ENCODE measurements around the gene GRAMD1B. TPM values are rescaled to one million over a fixed set of nuclear protein-coding genes. Genes with fewer than 3 reads are reported as not detected.
"Not testable (repeated sequence)": the region's sequence is repeated elsewhere in the genome, so short reads cannot be mapped to it uniquely, and the experiment has no call there.

GRAMD1B gene
- total and polyA plus RNA-seq, 12 donors: 7.3 to 41.0 (median 21.0) TPM

GRCh38 chr11:123507043-123507442 is 77.0 kb downstream of the GRAMD1B start:
- intact Hi-C loops (cut with DNase I): no loop called here
- TF ChIP-seq CTCF (IDR thresholded peaks at IDR 0.05): no peak
- WGBS, 2 donors: 89% methylated on average over 1 of the region's 1 CpG
- H3K9me3 ChIP-seq: no peaks in the 10 kb centered on the region
- no peak for ATAC-seq
- H3K4me3 ChIP-seq: no peak overlapping the region
- no peak for DNase-seq
- H3K4me1 ChIP-seq: peaks cover 0 to 18% (median 6%) of the 10 kb centered on the region in 9 donors
- no peak overlapping the region for H3K27ac ChIP-seq
- H3K36me3 ChIP-seq: no peaks in the 10 kb centered on the region
- no peaks in the 10 kb centered on the region for H3K27me3 ChIP-seq

DNA sequence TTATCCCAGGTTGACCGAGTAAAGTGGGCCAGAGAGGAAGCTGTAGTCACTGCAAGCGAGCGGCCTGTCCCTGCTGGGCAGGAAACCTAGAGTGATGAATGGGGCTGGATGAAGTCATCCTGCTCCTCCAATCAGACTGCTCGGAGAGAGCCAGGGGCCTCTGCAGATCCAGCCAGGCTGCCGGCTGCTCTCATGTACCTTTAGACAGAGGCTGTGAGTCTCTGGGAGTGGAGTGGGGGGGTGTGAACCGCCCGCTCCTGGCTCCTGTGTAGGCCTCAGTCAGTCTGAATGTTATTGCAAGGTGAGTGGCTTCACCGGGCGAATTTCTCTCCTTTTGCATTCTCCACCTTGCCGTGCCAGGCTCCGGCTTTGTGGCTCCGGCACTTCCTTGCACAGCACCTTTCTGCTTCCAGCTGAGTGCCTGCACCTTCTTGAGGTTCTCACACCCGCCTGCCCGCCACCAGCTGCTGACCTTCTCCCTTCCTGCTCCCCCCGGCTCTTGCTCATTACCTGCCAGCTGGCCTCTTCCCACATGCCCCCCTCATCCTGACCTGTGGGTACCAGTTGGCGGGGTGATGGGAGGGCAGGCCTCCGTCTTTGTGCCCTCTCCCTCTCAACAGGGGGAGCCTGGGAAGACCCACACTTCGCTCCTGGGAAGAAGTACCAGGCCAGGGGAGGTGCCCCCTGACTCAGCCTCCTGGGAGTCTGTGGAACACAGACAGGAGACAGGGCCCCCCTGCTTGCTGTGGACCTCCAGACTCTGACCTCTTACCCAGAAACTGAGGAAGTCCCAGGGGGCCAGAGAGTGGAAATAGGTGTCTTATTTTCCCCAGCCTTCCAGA is 79.9 kb downstream of the GRAMD1B start:
- TF ChIP-seq CTCF (IDR thresholded peaks at IDR 0.05): no peak
- H3K9me3 ChIP-seq: no peaks in the 10 kb centered on the region
- no peak for DNase-seq
- intact Hi-C loops (cut with DNase I): loop anchor here in 7 of 10 donors (2.0 to 10.0 kb wide), 4 partner anchors 47 to 195 kb away; no protein-coding TSS in a partner anchor
- 66 to 72% methylated on average over 18 of the region's 18 CpGs for WGBS, 2 donors
- H3K4me1 ChIP-seq: peaks cover 0 to 7% (median 0%) of the 10 kb centered on the region in 9 donors
- no peak overlapping the region for H3K4me3 ChIP-seq
- H3K27me3 ChIP-seq: no peaks in the 10 kb centered on the region
- ATAC-seq: peak in 4 of 8 donors; percentile 9 to 29 (median 21)
- no peaks in the 10 kb centered on the region for H3K36me3 ChIP-seq
- no peak overlapping the region for H3K27ac ChIP-seq

DNA sequence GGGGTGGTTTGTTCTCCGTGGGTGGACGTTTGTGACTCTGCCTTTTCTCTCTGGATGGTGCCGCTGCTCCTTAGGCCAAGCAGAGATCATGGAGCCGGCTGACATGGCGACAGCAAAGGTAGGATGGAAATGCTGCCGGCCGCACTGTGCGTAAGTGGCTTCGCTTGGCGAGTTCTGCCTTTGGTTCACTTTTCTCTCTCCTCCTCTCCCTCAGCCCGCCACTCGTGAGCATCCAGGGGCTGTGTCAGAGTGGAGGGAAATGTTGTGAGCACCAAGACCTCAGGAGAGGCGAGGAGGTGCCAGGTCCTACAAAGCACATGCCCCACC is 80.5 kb downstream of the GRAMD1B start:
- H3K36me3 ChIP-seq: no peaks in the 10 kb centered on the region
- no peak overlapping the region for H3K27ac ChIP-seq
- intact Hi-C loops (cut with DNase I): loop anchor here in 7 of 10 donors (2.0 to 10.0 kb wide), 4 partner anchors 47 to 194 kb away; no protein-coding TSS in a partner anchor
- ATAC-seq (peak in 1 of 8 donors; percentile 19), DNase-seq (no peak)
- 92 to 96% methylated on average over 13 of the region's 13 CpGs for WGBS, 2 donors
- peaks cover 0 to 7% (median 0%) of the 10 kb centered on the region in 9 donors for H3K4me1 ChIP-seq
- H3K9me3 ChIP-seq: no peaks in the 10 kb centered on the region
- no peak overlapping the region for H3K4me3 ChIP-seq
- TF ChIP-seq CTCF (IDR thresholded peaks at IDR 0.05): no peak
- no peaks in the 10 kb centered on the region for H3K27me3 ChIP-seq

DNA sequence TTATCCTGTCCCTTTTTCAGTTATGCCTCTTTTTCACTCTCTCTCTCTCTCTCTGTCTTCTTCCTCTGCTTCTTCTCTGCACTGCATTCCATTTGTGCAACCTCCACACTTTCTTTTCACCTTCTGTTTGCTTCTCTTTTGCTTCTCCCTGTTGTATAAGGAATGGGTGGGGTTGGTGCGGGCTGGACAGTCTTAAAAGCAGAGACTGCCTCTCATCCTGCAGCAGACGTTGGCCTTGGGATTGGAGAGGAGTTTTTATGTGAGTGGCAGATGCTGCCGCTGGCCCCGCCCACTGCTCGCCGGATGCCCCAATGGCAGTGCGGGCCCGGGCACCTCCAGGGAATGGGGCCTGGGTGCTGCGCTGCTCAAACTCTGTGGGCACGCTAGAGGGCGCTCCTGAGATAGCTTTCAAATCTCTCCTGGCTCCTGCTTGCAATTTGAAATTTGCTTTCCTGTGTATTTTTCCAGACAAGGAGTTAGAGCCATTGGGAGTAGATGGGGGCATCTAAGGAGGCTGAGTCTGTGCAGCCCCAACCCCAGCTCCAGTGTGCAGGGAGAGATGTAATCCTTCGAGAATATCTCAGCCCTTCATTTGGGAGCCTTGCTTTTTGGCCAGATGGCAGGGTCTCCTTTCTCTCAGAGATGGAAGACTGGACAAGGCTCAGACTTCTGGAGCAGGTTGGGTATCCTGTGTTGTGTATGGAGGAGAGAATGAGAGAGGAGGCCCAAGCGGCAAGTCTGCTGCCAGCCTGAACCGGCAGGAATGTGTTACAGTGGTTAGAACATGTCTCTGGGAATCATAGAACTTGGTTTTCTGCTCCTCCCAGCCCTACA is 81.2 kb downstream of the GRAMD1B start:
- ATAC-seq (peak; percentile 86 to 94 (median 92)), DNase-seq (peak; percentile 81 to 83)
- intact Hi-C loops (cut with DNase I): loop anchor here in 7 of 10 donors (1.0 to 10.0 kb wide), 5 partner anchors 46 to 194 kb away; no protein-coding TSS in a partner anchor
- Histone ChIP-seq H3K27me3 (no peaks in the 10 kb centered on the region), H3K4me1 (peaks cover 0 to 7% (median 0%) of the 10 kb centered on the region in 9 donors), H3K27ac (no peak overlapping the region), H3K9me3 (no peaks in the 10 kb centered on the region), H3K36me3 (no peaks in the 10 kb centered on the region), H3K4me3 (no peak overlapping the region)
- TF ChIP-seq CTCF (IDR thresholded peaks at IDR 0.05): peak; percentile 65 to 96 (median 90)
- 19 to 21% methylated on average over 14 of the region's 14 CpGs for WGBS, 2 donors

DNA sequence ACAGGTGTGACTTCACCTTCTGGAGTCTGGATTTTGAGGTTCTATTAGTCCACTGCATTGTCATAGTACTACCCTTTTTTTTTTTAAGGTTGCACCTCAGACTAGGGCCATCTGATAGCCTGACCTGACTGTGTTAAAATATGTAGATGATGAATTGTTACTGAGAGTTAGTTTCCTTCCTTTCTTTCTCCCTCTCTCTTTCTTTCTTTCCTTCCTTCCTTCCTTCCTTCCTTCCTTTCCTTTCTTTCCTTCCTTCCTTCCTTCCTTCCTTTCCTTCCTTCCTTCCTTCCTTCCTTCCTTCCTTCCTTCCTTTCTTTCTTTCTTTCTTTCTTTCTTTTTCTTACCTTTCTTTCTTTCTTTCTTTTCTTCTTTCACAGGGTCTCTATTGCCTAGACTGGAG is 83.2 kb downstream of the GRAMD1B start:
- not testable (repeated sequence) for H3K9me3 ChIP-seq, H3K4me3 ChIP-seq
- intact Hi-C loops (cut with DNase I): loop anchor here in 8 of 10 donors (2.0 to 10.0 kb wide), 4 partner anchors 44 to 191 kb away; no protein-coding TSS in a partner anchor

More for the DNA sequence above, 83.2 kb downstream of the GRAMD1B start:
- not testable (repeated sequence) for ATAC-seq, H3K27ac ChIP-seq, H3K4me1 ChIP-seq, DNase-seq, H3K36me3 ChIP-seq, H3K27me3 ChIP-seq

Data from heart right ventricle (tissue), 16 donors.